ENCODE measurements around the gene KRTAP5-6. TPM values are rescaled to one million over a fixed set of nuclear protein-coding genes. Genes with fewer than 3 reads are reported as not detected.
A peak's percentile ranks its signal among the peaks of the same experiment; 100 is the strongest.

The KRTAP5-6 gene
- total RNA-seq, 2 donors from 2014 or later = not detected

GRCh38 chr11:1650918-1651262 lies 46.1 kb upstream of the KRTAP5-6 start:
- TF ChIP-seq CTCF (IDR thresholded peaks at IDR 0.05) = no peak
- Histone ChIP-seq H3K27ac (no peak overlapping the region), H3K27me3 (replicated peaks; ENCODE audit: insufficient read depth) (no peaks in the 10 kb centered on the region), H3K36me3 (no peaks in the 10 kb centered on the region), H3K4me3 (no peak overlapping the region), H3K9me3 (no peaks in the 10 kb centered on the region), H3K4me1 (ENCODE audit: control insufficient read depth in 1 of 2, low read depth in 2 of 2) (no peaks in the 10 kb centered on the region)
- ATAC-seq (ENCODE audit: insufficient number of reproducible peaks, low FRiP score, low read depth) (no peak), DNase-seq (ENCODE audit: low spot score) (no peak)

- Histone ChIP-seq H3K27ac (no peak overlapping the region), H3K4me3 (no peak overlapping the region), H3K27me3 (replicated peaks; ENCODE audit: insufficient read depth) (no peaks in the 10 kb centered on the region), H3K36me3 (no peaks in the 10 kb centered on the region), H3K9me3 (no peaks in the 10 kb centered on the region), H3K4me1 (ENCODE audit: control insufficient read depth in 1 of 2, low read depth in 2 of 2) (no peaks in the 10 kb centered on the region)
- ATAC-seq (ENCODE audit: insufficient number of reproducible peaks, low FRiP score, low read depth) (no peak), DNase-seq (ENCODE audit: low spot score) (no peak)
- no peak for TF ChIP-seq CTCF (IDR thresholded peaks at IDR 0.05)
Observed at GRCh38 chr11:1651411-1651980, 45.5 kb upstream of the KRTAP5-6 start.

- no peak overlapping the region for H3K4me3 ChIP-seq
- ATAC-seq (ENCODE audit: insufficient number of reproducible peaks, low FRiP score, low read depth) (no peak), DNase-seq (ENCODE audit: low spot score) (no peak)
- H3K27me3 ChIP-seq (replicated peaks; ENCODE audit: insufficient read depth) = no peaks in the 10 kb centered on the region
- no peaks in the 10 kb centered on the region for H3K36me3 ChIP-seq
- no peak for TF ChIP-seq CTCF (IDR thresholded peaks at IDR 0.05)
- no peak overlapping the region for H3K27ac ChIP-seq
- no peaks in the 10 kb centered on the region for H3K9me3 ChIP-seq
- no peaks in the 10 kb centered on the region for H3K4me1 ChIP-seq (ENCODE audit: control insufficient read depth in 1 of 2, low read depth in 2 of 2)
Observed at GRCh38 chr11:1652026-1652425, 45.0 kb upstream of the KRTAP5-6 start.

- ATAC-seq (ENCODE audit: insufficient number of reproducible peaks, low FRiP score, low read depth) (no peak), DNase-seq (ENCODE audit: low spot score) (no peak)
- TF ChIP-seq CTCF (IDR thresholded peaks at IDR 0.05) = no peak
- Histone ChIP-seq H3K36me3 (no peaks in the 10 kb centered on the region), H3K27ac (no peak overlapping the region), H3K4me1 (ENCODE audit: control insufficient read depth in 1 of 2, low read depth in 2 of 2) (no peaks in the 10 kb centered on the region), H3K27me3 (replicated peaks; ENCODE audit: insufficient read depth) (no peaks in the 10 kb centered on the region), H3K4me3 (no peak overlapping the region), H3K9me3 (no peaks in the 10 kb centered on the region)
Observed at GRCh38 chr11:1652442-1652770, 44.6 kb upstream of the KRTAP5-6 start.

GRCh38 chr11:1652771-1653540 lies 44.0 kb upstream of the KRTAP5-6 start:
- Histone ChIP-seq H3K4me1 (ENCODE audit: control insufficient read depth in 1 of 2, low read depth in 2 of 2) (no peaks in the 10 kb centered on the region), H3K27ac (no peak overlapping the region), H3K9me3 (no peaks in the 10 kb centered on the region), H3K27me3 (replicated peaks; ENCODE audit: insufficient read depth) (no peaks in the 10 kb centered on the region), H3K4me3 (no peak overlapping the region), H3K36me3 (no peaks in the 10 kb centered on the region)
- ATAC-seq (ENCODE audit: insufficient number of reproducible peaks, low FRiP score, low read depth) (peak; percentile 57), DNase-seq (ENCODE audit: low spot score) (peak; percentile 21)
- TF ChIP-seq CTCF (IDR thresholded peaks at IDR 0.05) = peak; percentile 98
